ENCODE measurements around the gene EXOC1. TPM values are rescaled to one million over a fixed set of nuclear protein-coding genes. Genes with fewer than 3 reads are reported as not detected.

Gene EXOC1
- polyA plus RNA-seq, 1 donor (not counting 4 experiments of a cell fraction or from before 2014, with no cell fraction given): 32.4 TPM

- FAIRE-seq (no peak), DNase-seq (ENCODE audit: low read depth, low spot score) (no peak)
- Histone ChIP-seq H3K27ac (ENCODE audit: control insufficient read depth, insufficient read depth, low read length) (no peak overlapping the region), H3K9me3 (ENCODE audit: control insufficient read depth, low read depth, low read length) (no peaks in the 10 kb centered on the region), H3K27me3 (ENCODE audit: control insufficient read depth, extremely low read depth, insufficient read depth, low read length) (peaks cover 3% of the 10 kb centered on the region), H3K36me3 (ENCODE audit: control insufficient read depth in 2 of 2, extremely low read depth in 1 of 2, insufficient read depth in 2 of 2, low read length in 2 of 2) (no peaks in the 10 kb centered on the region), H4K20me1 (ENCODE audit: control insufficient read depth, extremely low read depth, insufficient read depth, low read length) (no peaks in the 10 kb centered on the region), H3K79me2 (ENCODE audit: control insufficient read depth, insufficient read depth, low read length) (no peaks in the 10 kb centered on the region), H3K4me3 (ENCODE audit: control insufficient read depth in 2 of 3, extremely low read depth in 1 of 3, insufficient read depth in 2 of 3, low read depth in 1 of 3, low read length in 3 of 3) (no peak overlapping the region), H3K9me1 (ENCODE audit: control insufficient read depth, extremely low read depth, insufficient read depth, low read length) (no peaks in the 10 kb centered on the region), H3K4me1 (ENCODE audit: control insufficient read depth, extremely low read depth, insufficient read depth, low read length) (no peaks in the 10 kb centered on the region), H2AFZ (ENCODE audit: control insufficient read depth, low read length) (no peak overlapping the region), H3K9ac (ENCODE audit: control insufficient read depth, extremely low read depth, insufficient read depth, low read length) (no peak overlapping the region), H3K4me2 (ENCODE audit: control insufficient read depth, extremely low read depth, insufficient read depth, low read depth, low read length) (no peak overlapping the region)
- TF ChIP-seq EZH2 (IDR thresholded peaks at IDR 0.05; ENCODE audit: low read length): no peak
- no peak for TF ChIP-seq CTCF (optimal IDR thresholded peaks at IDR 0.05 in 1 of 3, IDR thresholded peaks at IDR 0.05 in 1 of 3, conservative IDR thresholded peaks at IDR 0.05 in 1 of 3; ENCODE audit: extremely low read depth in 1 of 3, insufficient read depth in 2 of 3, low read length in 3 of 3)
- dilution Hi-C loops (cut with MboI; ENCODE audit: extremely low pct_ligation_motif_present, low sequenced_read_pairs): no loop called here
These were observed 45.3 kb upstream of the EXOC1 start for GRCh38 chr4:55808186-55808585.

- H4K20me1 ChIP-seq (ENCODE audit: control insufficient read depth, extremely low read depth, insufficient read depth, low read length): no peaks in the 10 kb centered on the region
- H3K27ac ChIP-seq (ENCODE audit: control insufficient read depth, insufficient read depth, low read length): no peak overlapping the region
- H3K4me1 ChIP-seq (ENCODE audit: control insufficient read depth, extremely low read depth, insufficient read depth, low read length): no peaks in the 10 kb centered on the region
- dilution Hi-C loops (cut with MboI; ENCODE audit: extremely low pct_ligation_motif_present, low sequenced_read_pairs): no loop called here
- no peaks in the 10 kb centered on the region for H3K36me3 ChIP-seq (ENCODE audit: control insufficient read depth in 2 of 2, extremely low read depth in 1 of 2, insufficient read depth in 2 of 2, low read length in 2 of 2)
- peaks cover 3% of the 10 kb centered on the region for H3K27me3 ChIP-seq (ENCODE audit: control insufficient read depth, extremely low read depth, insufficient read depth, low read length)
- H2AFZ ChIP-seq (ENCODE audit: control insufficient read depth, low read length): no peak overlapping the region
- no peak for FAIRE-seq
- no peak overlapping the region for H3K4me3 ChIP-seq (ENCODE audit: control insufficient read depth in 2 of 3, extremely low read depth in 1 of 3, insufficient read depth in 2 of 3, low read depth in 1 of 3, low read length in 3 of 3)
- TF ChIP-seq EZH2 (IDR thresholded peaks at IDR 0.05; ENCODE audit: low read length) (no peak), CTCF (optimal IDR thresholded peaks at IDR 0.05 in 1 of 3, IDR thresholded peaks at IDR 0.05 in 1 of 3, conservative IDR thresholded peaks at IDR 0.05 in 1 of 3; ENCODE audit: extremely low read depth in 1 of 3, insufficient read depth in 2 of 3, low read length in 3 of 3) (no peak)
- no peaks in the 10 kb centered on the region for H3K79me2 ChIP-seq (ENCODE audit: control insufficient read depth, insufficient read depth, low read length)
- no peak overlapping the region for H3K9ac ChIP-seq (ENCODE audit: control insufficient read depth, extremely low read depth, insufficient read depth, low read length)
- H3K9me1 ChIP-seq (ENCODE audit: control insufficient read depth, extremely low read depth, insufficient read depth, low read length): no peaks in the 10 kb centered on the region
- H3K9me3 ChIP-seq (ENCODE audit: control insufficient read depth, low read depth, low read length): no peaks in the 10 kb centered on the region
- DNase-seq (ENCODE audit: low read depth, low spot score): no peak
- H3K4me2 ChIP-seq (ENCODE audit: control insufficient read depth, extremely low read depth, insufficient read depth, low read depth, low read length): no peak overlapping the region
These were observed 44.8 kb upstream of the EXOC1 start for GRCh38 chr4:55808632-55809031.
